ENCODE data around the gene MITF.

MITF gene

DNA sequence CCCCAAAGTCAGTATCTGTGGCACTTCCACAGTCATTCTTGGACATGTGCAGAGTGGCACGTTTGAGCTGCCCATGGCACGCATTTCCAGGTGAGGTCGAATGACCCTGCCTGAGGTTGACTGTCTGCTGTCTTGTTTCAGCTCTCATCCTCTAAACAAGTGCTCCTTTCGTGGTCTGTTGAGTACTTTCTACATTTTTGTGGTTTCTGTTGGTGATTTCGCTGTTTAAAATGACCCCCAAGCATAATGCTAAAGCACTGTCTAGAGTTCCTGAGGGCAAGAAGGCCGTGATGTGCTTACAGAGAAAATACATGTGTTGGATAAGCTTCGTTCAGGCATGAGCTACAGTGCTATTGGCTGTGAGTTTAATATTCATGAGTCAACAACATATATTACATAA, 220.3 kb downstream of the MITF start:
- H3K9me3 ChIP-seq (replicated peaks; ENCODE audit: low read length), result no peaks in the 10 kb centered on the region
- H3K27me3 ChIP-seq (ENCODE audit: control insufficient read depth, insufficient read depth, low read length), result no peaks in the 10 kb centered on the region
- no peak overlapping the region for H3K4me2 ChIP-seq (ENCODE audit: low read length)
- peaks cover 7% of the 10 kb centered on the region for H3K36me3 ChIP-seq (ENCODE audit: insufficient read depth, low read length)
- H3K9ac ChIP-seq (ENCODE audit: low read depth, low read length), result no peak overlapping the region
- no peak overlapping the region for H3K4me3 ChIP-seq (ENCODE audit: low read length)
- no peaks in the 10 kb centered on the region for H3K4me1 ChIP-seq (ENCODE audit: control insufficient read depth, insufficient read depth, low read length)

DNA sequence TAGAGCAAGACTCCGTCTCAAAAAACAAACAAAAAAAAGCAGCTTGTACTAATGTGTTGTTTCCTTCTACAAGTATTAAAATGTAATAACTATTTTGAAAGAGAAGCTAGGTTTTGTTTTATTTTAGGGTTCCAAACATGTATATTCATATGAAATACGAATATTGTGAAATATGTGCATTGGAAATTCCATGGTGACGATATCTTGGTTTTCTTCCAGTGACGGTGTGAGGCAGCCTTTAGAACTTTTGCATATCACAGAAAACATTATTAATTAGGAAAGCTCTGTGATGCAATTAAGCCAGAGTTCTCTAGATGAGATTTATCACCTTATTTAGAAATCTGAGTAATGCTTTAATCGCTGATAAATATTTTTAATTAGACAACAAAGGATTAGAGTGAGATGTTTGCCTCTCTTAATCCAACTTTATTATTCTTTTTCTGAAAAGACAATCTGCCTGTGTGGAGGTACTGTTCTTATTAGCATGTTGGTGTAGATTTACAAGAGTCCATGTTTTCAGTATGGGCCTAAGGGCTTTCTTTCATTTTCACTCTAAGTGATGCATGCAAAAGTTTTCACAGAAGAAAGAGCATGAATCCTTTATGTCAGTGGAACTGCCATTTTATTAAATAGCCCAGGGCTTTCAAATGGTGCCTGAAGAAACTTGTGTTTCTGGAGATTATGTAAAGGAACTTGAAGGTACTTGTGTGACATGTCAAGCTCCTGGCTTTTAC, 222.6 kb downstream of the MITF start:
- Histone ChIP-seq H3K4me2 (ENCODE audit: low read length) (no peak overlapping the region), H3K9ac (ENCODE audit: low read depth, low read length) (no peak overlapping the region), H3K36me3 (ENCODE audit: insufficient read depth, low read length) (peaks cover 7% of the 10 kb centered on the region), H3K27me3 (ENCODE audit: control insufficient read depth, insufficient read depth, low read length) (no peaks in the 10 kb centered on the region), H3K4me1 (ENCODE audit: control insufficient read depth, insufficient read depth, low read length) (no peaks in the 10 kb centered on the region), H3K9me3 (replicated peaks; ENCODE audit: low read length) (no peaks in the 10 kb centered on the region), H3K4me3 (ENCODE audit: low read length) (no peak overlapping the region)

DNA sequence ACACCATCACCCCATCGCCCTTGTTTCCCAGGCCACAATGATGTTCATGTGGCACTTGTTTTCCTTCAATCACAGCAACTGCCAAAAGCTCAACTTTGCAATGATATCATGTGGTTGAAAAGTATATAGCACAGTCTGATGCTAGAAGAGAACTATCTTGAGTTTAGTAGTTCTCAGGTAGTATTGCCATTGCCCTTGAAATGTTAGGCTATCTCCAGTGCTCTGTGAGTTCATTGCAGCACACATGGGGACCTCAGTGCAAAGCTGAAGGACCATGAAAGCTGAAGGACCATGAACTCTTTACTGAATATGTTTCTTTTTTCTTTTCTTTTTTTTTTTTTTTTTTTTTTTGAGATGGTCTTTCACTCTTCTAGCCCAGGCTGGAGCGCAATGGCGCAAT, 224.4 kb downstream of the MITF start:
- no peak overlapping the region for H3K4me3 ChIP-seq (ENCODE audit: low read length)
- H3K36me3 ChIP-seq (ENCODE audit: insufficient read depth, low read length), result peaks cover 7% of the 10 kb centered on the region
- H3K4me1 ChIP-seq (ENCODE audit: control insufficient read depth, insufficient read depth, low read length), result no peaks in the 10 kb centered on the region
- H3K9ac ChIP-seq (ENCODE audit: low read depth, low read length), result no peak overlapping the region
- H3K9me3 ChIP-seq (replicated peaks; ENCODE audit: low read length), result no peaks in the 10 kb centered on the region
- H3K4me2 ChIP-seq (ENCODE audit: low read length), result no peak overlapping the region
- no peaks in the 10 kb centered on the region for H3K27me3 ChIP-seq (ENCODE audit: control insufficient read depth, insufficient read depth, low read length)

DNA sequence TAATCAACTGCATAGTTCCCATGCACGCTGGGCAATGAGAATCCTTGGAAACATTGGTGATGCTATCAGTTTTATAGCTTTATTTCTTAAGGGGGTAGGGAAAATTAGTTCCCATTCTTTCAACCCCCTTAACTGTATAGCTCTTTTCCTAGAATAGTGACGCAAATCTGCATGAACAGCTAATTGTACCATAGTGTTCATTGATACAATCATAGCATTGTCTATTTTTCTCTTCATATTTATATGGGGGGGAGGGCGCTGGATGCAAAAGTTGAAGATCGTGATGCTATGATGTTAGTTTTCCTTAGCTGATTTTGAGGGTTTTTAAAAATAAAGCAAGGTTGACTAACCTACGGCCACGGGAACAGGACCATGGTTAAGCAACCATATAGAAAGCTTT, 227.9 kb downstream of the MITF start:
- Histone ChIP-seq H3K4me1 (ENCODE audit: control insufficient read depth, insufficient read depth, low read length) (no peaks in the 10 kb centered on the region), H3K9ac (ENCODE audit: low read depth, low read length) (no peak overlapping the region), H3K27me3 (ENCODE audit: control insufficient read depth, insufficient read depth, low read length) (no peaks in the 10 kb centered on the region), H3K9me3 (replicated peaks; ENCODE audit: low read length) (no peaks in the 10 kb centered on the region), H3K4me2 (ENCODE audit: low read length) (no peak overlapping the region), H3K36me3 (ENCODE audit: insufficient read depth, low read length) (no peaks in the 10 kb centered on the region), H3K4me3 (ENCODE audit: low read length) (no peak overlapping the region)

DNA sequence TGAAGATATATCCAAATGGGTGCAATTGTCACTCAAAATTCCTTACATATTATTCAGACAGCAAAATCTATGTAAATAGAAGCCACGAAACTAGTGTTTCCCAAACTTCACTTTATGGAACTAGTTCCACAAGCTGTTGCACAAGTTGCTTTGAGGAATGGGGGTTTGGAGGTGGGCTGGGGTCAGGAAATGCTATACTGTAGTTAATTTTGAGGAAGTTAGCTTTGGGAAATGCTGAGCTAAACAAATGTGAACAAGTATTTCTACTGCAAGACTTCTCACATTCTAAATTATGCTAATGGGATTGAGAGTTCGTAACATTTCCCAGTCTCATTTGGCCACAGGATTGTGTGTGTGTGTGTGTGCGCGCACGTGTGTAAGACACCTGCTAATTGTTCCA, 231.6 kb downstream of the MITF start:
- Histone ChIP-seq H3K9me3 (replicated peaks; ENCODE audit: low read length) (no peaks in the 10 kb centered on the region), H3K36me3 (ENCODE audit: insufficient read depth, low read length) (no peaks in the 10 kb centered on the region), H3K4me2 (ENCODE audit: low read length) (no peak overlapping the region), H3K4me3 (ENCODE audit: low read length) (no peak overlapping the region), H3K9ac (ENCODE audit: low read depth, low read length) (no peak overlapping the region), H3K27me3 (ENCODE audit: control insufficient read depth, insufficient read depth, low read length) (no peaks in the 10 kb centered on the region), H3K4me1 (ENCODE audit: control insufficient read depth, insufficient read depth, low read length) (no peaks in the 10 kb centered on the region)

DNA sequence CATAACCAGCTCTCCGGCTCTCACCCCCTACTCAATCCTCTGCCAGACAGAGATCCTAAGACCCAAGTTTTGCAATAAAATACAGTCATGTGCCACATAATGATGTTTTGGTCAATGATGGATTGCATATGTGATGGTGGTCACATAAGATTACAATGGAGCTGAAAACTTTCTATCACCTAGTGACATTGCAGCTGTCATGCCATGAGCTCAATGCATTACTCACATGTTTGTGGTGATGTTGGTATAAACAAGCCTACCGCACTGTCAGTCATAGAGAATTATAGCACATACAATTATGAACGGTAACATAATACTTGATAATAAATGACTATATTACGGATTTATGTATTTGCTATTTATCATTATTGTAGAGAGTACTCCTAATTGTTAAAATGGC, 233.4 kb downstream of the MITF start:
- H3K4me3 ChIP-seq (ENCODE audit: low read length), result no peak overlapping the region
- H3K4me1 ChIP-seq (ENCODE audit: control insufficient read depth, insufficient read depth, low read length), result no peaks in the 10 kb centered on the region

DNA sequence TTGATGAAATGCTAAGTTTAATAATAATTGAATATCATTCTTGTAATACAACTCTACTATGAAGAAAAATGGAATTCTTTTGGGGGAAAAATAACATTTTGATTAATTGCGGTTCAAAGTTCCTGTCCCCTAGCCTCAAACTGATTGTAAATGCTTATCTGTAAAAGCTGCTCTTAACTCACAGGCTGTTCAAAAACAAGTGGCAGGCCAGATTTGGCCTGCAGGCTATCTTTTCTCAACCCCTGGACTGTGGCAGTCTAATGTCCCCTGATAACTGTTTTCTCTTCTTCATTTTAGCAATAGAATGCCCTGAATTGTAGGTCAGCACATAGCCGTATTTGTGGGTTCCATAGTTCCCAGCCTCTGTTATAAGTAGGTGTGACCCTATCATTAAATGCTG, 236.8 kb downstream of the MITF start:
- H3K4me2 ChIP-seq (ENCODE audit: low read length), result no peak overlapping the region
- no peaks in the 10 kb centered on the region for H3K36me3 ChIP-seq (ENCODE audit: insufficient read depth, low read length)
- H3K4me1 ChIP-seq (ENCODE audit: control insufficient read depth, insufficient read depth, low read length), result no peaks in the 10 kb centered on the region
- H3K27me3 ChIP-seq (ENCODE audit: control insufficient read depth, insufficient read depth, low read length), result no peaks in the 10 kb centered on the region
- no peak overlapping the region for H3K9ac ChIP-seq (ENCODE audit: low read depth, low read length)
- no peak overlapping the region for H3K4me3 ChIP-seq (ENCODE audit: low read length)
- H3K9me3 ChIP-seq (replicated peaks; ENCODE audit: low read length), result no peaks in the 10 kb centered on the region

More for the DNA sequence above, 233.4 kb downstream of the MITF start:
- no peaks in the 10 kb centered on the region for H3K36me3 ChIP-seq (ENCODE audit: insufficient read depth, low read length)
- no peak overlapping the region for H3K4me2 ChIP-seq (ENCODE audit: low read length)
- H3K27me3 ChIP-seq (ENCODE audit: control insufficient read depth, insufficient read depth, low read length), result no peaks in the 10 kb centered on the region
- no peak overlapping the region for H3K9ac ChIP-seq (ENCODE audit: low read depth, low read length)
- H3K9me3 ChIP-seq (replicated peaks; ENCODE audit: low read length), result no peaks in the 10 kb centered on the region

DNA sequence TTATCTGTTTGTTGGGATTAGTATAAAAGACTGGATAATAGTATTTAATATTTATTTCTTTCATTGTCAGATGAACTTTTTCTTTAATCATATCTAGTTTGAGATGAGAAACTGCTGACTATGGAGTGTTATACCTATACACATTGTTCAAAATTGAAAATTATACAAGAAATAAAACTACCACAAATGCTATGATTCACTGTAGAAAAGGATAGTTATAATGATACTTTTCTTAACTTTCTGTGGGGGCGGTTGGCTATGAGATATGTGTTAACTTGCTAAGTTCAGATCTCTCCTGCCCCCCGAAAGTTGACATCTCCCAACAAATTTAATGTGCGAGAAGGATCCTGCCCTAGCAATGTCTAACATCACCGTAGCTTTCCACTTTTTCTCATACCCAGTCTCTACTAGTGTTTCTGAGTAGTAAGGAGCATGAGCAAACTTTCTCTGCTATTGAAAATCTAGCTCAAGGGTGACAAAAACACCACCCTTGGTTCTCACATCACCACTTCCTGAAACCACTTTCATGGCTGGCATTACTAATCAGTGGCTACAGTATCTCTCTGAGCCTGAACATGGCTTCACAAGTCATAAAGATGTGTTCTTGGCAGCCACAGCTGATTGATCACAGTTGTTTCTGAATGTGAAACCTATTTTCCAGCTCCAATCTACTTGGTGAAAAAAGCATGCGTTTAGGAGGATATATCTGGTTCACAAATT, 244.4 kb downstream of the MITF start:
- H3K4me2 ChIP-seq (ENCODE audit: low read length), result no peak overlapping the region
- H3K9ac ChIP-seq (ENCODE audit: low read depth, low read length), result no peak overlapping the region
- no peaks in the 10 kb centered on the region for H3K4me1 ChIP-seq (ENCODE audit: control insufficient read depth, insufficient read depth, low read length)
- no peaks in the 10 kb centered on the region for H3K36me3 ChIP-seq (ENCODE audit: insufficient read depth, low read length)
- no peak overlapping the region for H3K4me3 ChIP-seq (ENCODE audit: low read length)
- peaks cover 4% of the 10 kb centered on the region for H3K27me3 ChIP-seq (ENCODE audit: control insufficient read depth, insufficient read depth, low read length)
- H3K9me3 ChIP-seq (replicated peaks; ENCODE audit: low read length), result no peaks in the 10 kb centered on the region

DNA sequence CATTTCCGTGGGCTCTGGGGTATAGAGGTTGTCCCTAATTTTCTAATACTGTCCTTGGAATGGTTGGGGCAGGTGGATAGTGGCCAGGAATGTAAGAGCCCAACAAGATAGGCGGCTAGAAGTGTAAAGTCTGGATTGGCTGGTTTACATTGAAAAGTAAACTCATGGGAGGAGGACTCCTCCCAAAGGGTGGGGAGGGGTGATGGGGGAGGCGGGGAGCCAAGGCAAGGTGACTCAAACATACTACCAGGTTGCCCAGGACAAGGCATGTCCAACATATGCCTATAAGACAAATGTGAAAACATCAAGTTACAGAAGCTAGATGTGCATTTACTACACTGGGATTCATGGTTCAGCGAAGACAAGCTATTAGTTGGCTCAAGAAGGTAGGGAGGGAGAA, 246.0 kb downstream of the MITF start:
- no peaks in the 10 kb centered on the region for H3K36me3 ChIP-seq (ENCODE audit: insufficient read depth, low read length)
- H3K9ac ChIP-seq (ENCODE audit: low read depth, low read length), result no peak overlapping the region
- H3K4me3 ChIP-seq (ENCODE audit: low read length), result no peak overlapping the region

DNA sequence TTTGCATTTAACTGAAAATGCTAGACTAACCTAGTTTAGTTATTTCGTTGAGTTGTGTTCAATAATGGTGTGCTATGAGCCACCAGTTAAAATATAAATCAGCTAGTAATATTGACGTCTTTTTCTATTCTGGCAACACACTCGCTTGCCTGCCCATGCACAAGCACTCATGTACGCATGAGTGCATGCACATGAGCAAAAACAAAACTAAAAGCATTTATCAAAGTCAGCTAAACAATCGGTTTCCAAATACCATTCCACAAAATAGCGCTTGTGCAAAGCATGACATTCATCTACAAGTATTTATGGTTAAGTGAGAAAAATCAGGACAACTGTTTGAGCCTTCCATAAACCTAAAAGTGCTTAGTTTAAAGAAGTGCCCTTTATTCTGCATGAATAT, 247.2 kb downstream of the MITF start:
- peaks cover 8% of the 10 kb centered on the region for H3K27me3 ChIP-seq (ENCODE audit: control insufficient read depth, insufficient read depth, low read length)
- H3K9ac ChIP-seq (ENCODE audit: low read depth, low read length), result no peak overlapping the region
- no peaks in the 10 kb centered on the region for H3K36me3 ChIP-seq (ENCODE audit: insufficient read depth, low read length)
- H3K4me2 ChIP-seq (ENCODE audit: low read length), result no peak overlapping the region
- H3K4me1 ChIP-seq (ENCODE audit: control insufficient read depth, insufficient read depth, low read length), result no peaks in the 10 kb centered on the region
- no peak overlapping the region for H3K4me3 ChIP-seq (ENCODE audit: low read length)
- no peaks in the 10 kb centered on the region for H3K9me3 ChIP-seq (replicated peaks; ENCODE audit: low read length)

More for the DNA sequence above, 246.0 kb downstream of the MITF start:
- Histone ChIP-seq H3K9me3 (replicated peaks; ENCODE audit: low read length) (no peaks in the 10 kb centered on the region), H3K27me3 (ENCODE audit: control insufficient read depth, insufficient read depth, low read length) (peaks cover 5% of the 10 kb centered on the region), H3K4me2 (ENCODE audit: low read length) (no peak overlapping the region), H3K4me1 (ENCODE audit: control insufficient read depth, insufficient read depth, low read length) (no peaks in the 10 kb centered on the region)

DNA sequence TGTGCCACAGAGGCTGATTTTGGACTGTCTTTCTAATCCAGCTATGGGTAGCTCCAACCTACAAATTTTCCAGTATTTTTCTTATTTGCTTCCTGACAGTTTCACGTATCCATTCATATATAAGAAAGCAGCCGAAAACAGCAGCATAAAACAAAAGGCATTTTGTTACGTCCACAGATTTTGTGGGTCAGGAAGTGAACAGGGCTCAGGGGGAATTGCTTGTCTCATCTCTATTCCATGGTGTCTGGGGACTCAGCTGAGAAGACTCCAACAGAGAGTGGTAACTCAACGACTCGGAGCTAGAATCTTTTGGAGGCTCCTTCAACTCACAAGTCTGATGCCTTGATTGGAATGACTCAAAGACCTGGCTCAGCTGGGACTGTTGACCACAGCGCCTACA, 248.6 kb downstream of the MITF start:
- H3K4me2 ChIP-seq (ENCODE audit: low read length), result no peak overlapping the region
- H3K9ac ChIP-seq (ENCODE audit: low read depth, low read length), result no peak overlapping the region
- no peaks in the 10 kb centered on the region for H3K36me3 ChIP-seq (ENCODE audit: insufficient read depth, low read length)
- H3K4me3 ChIP-seq (ENCODE audit: low read length), result no peak overlapping the region
- H3K9me3 ChIP-seq (replicated peaks; ENCODE audit: low read length), result no peaks in the 10 kb centered on the region
- no peaks in the 10 kb centered on the region for H3K4me1 ChIP-seq (ENCODE audit: control insufficient read depth, insufficient read depth, low read length)
- H3K27me3 ChIP-seq (ENCODE audit: control insufficient read depth, insufficient read depth, low read length), result peaks cover 13% of the 10 kb centered on the region

DNA sequence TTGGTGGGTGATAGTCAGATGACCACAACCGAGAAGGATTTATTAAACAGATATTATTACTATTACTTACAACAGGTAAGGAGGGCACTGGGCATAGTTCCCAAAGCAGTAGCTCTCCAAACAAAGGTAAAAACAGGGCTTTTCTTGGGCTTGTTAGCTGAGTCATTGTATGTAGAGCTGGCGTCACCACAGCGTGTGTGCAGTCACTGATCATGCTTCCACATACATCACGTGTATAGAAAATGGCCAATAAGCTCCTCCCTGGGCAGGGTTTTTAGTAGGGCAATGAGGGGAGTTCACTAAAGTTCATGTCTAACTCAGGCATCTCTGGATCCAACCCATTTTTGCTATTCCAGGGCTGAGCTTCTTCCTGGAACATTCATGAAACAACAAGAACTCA, 254.5 kb downstream of the MITF start:
- Histone ChIP-seq H3K36me3 (ENCODE audit: insufficient read depth, low read length) (no peaks in the 10 kb centered on the region), H3K9me3 (replicated peaks; ENCODE audit: low read length) (no peaks in the 10 kb centered on the region), H3K9ac (ENCODE audit: low read depth, low read length) (no peak overlapping the region), H3K4me1 (ENCODE audit: control insufficient read depth, insufficient read depth, low read length) (no peaks in the 10 kb centered on the region), H3K4me3 (ENCODE audit: low read length) (no peak overlapping the region), H3K4me2 (ENCODE audit: low read length) (no peak overlapping the region), H3K27me3 (ENCODE audit: control insufficient read depth, insufficient read depth, low read length) (peaks cover 12% of the 10 kb centered on the region)

Measured in skeletal muscle satellite cell (primary cell).